Uterus (tissue), 2 donors: Measurements from ENCODE around the gene APOBEC3H.

Experiments
- CTCF ChIP-seq, 4 experiments: fragments of 200-600 bp in 2 of 4; fragments of 450-650 bp in 2 of 4; sonication (generic) in 2 of 4; IDR thresholded peaks; one replicate each; pipeline ENCODE4 v1.5.1; 2016 to 2019; ENCODE audit warnings: antibody characterized with exemption in 4 of 4, mild to moderate bottlenecking in 2 of 4, moderate library complexity in 1 of 4
- POLR2A ChIP-seq, 2 donors: fragments of 450-650 bp; IDR thresholded peaks; one replicate each; pipeline ENCODE4 v1.6.1; 2016; ENCODE audit warnings: antibody characterized with exemption in 2 of 2, mild to moderate bottlenecking in 1 of 2, moderate library complexity in 1 of 2

GRCh38 chr22:39148026-39148726, 51.1 kb downstream of the APOBEC3H start:
- TF ChIP-seq CTCF (IDR thresholded peaks at IDR 0.05) (no peak), POLR2A (IDR thresholded peaks at IDR 0.05) (no peak)
